MM.1S (cell line): ENCODE results near the gene DHX35.

Source experiments
- DNase-seq: peaks from one replicate; pipeline ENCODE4 v3.0.0-alpha.2; 2015
- H2AFZ ChIP-seq: fragments of 300-600 bp; sonication (generic); 2 replicates; pipeline ENCODE4 v1.6.0; 2016; ENCODE audit warnings: antibody characterized with exemption, low read length
- H3F3A ChIP-seq: fragments of 300-600 bp; sonication (generic); 2 replicates; pipeline ENCODE4 v1.6.1; 2016; ENCODE audit warnings: mild to moderate bottlenecking, antibody characterized with exemption, low read length, moderate library complexity, mixed read lengths; ENCODE audit not compliant: insufficient read depth
- H3K27ac ChIP-seq: fragments of 300-600 bp; sonication (generic); 2 replicates; pipeline ENCODE4 v1.5.1; 2016; ENCODE audit warnings: mild to moderate bottlenecking, low read length
- H3K27me3 ChIP-seq: fragments of 300-600 bp; sonication (generic); replicated peaks from 2 replicates; pipeline ENCODE4 v1.6.0; 2016; ENCODE audit warnings: low read length; ENCODE audit not compliant: insufficient read depth
- H3K36me3 ChIP-seq: fragments of 300-600 bp; sonication (generic); replicated peaks from 2 replicates; pipeline ENCODE4 v1.6.1; 2016; ENCODE audit warnings: mild to moderate bottlenecking, low read length, mixed read lengths; ENCODE audit not compliant: insufficient read depth
- H3K4me1 ChIP-seq: fragments of 300-600 bp; sonication (generic); 2 replicates; pipeline ENCODE4 v1.6.1; 2016; ENCODE audit warnings: low read length, mixed read lengths
- H3K4me2 ChIP-seq: fragments of 300-600 bp; sonication (generic); 2 replicates; pipeline ENCODE4 v1.6.0; 2016; ENCODE audit warnings: low read depth, low read length
- H3K4me3 ChIP-seq: fragments of 300-600 bp; sonication (generic); 2 replicates; pipeline ENCODE4 v1.5.1; 2016; ENCODE audit warnings: low read length, mixed read lengths
- H3K79me2 ChIP-seq: fragments of 300-600 bp; sonication (generic); 2 replicates; pipeline ENCODE4 v1.6.1; 2016; ENCODE audit warnings: mixed run types, low read length, mixed read lengths
- H3K9ac ChIP-seq: fragments of 300-600 bp; sonication (generic); 2 replicates; pipeline ENCODE4 v1.6.1; 2016; ENCODE audit warnings: low read length, mixed read lengths
- H3K9me2 ChIP-seq: fragments of 300-600 bp; sonication (generic); replicated peaks from 2 replicates; pipeline ENCODE4 v1.6.1; 2016; ENCODE audit warnings: mild to moderate bottlenecking, low read length, mixed read lengths; ENCODE audit not compliant: insufficient read depth
- H3K9me3 ChIP-seq: fragments of 300-600 bp; sonication (generic); replicated peaks from 2 replicates; pipeline ENCODE4 v1.6.1; 2016; ENCODE audit warnings: mild to moderate bottlenecking, low read length, mixed read lengths; ENCODE audit not compliant: insufficient read depth
- H4K20me1 ChIP-seq: fragments of 300-600 bp; sonication (generic); 2 replicates; pipeline ENCODE4 v1.6.1; 2016; ENCODE audit warnings: mild to moderate bottlenecking, low read length, moderate library complexity, mixed read lengths; ENCODE audit not compliant: insufficient read depth
- CTCF ChIP-seq: fragments of 300-600 bp; sonication (generic); IDR thresholded peaks from 2 replicates; pipeline ENCODE4 v1.5.1; 2016; ENCODE audit warnings: antibody characterized with exemption, low read length, mixed read lengths
- EZH2 ChIP-seq: fragments of 300-600 bp; sonication (generic); optimal IDR thresholded peaks from 2 replicates; pipeline ENCODE3; 2017; ENCODE audit warnings: low read depth, mild to moderate bottlenecking, antibody characterized with exemption, low read length, mixed read lengths
- EZH2phosphoT487 ChIP-seq: fragments of 300-600 bp; sonication (generic); IDR thresholded peaks from 2 replicates; pipeline ENCODE4 v1.6.1; 2018; ENCODE audit warnings: antibody characterized with exemption, low read length

The DHX35 gene

GRCh38 chr20:38975539-38976120 lies 13.5 kb downstream of the DHX35 start:
- H3K9me2 ChIP-seq, result no peaks in the 10 kb centered on the region
- DNase-seq, result no peak
- H3K9ac ChIP-seq, result no peak overlapping the region
- H3K4me1 ChIP-seq, result no peaks in the 10 kb centered on the region
- H3K4me2 ChIP-seq, result no peak overlapping the region
- H3K27ac ChIP-seq, result no peak overlapping the region
- no peaks in the 10 kb centered on the region for H3K36me3 ChIP-seq
- H2AFZ ChIP-seq, result no peak overlapping the region
- no peak for TF ChIP-seq EZH2
- TF ChIP-seq EZH2phosphoT487, result no peak
- no peak for TF ChIP-seq CTCF
- no peaks in the 10 kb centered on the region for H3K9me3 ChIP-seq
- H3F3A ChIP-seq, result no peaks in the 10 kb centered on the region
- H3K79me2 ChIP-seq, result peaks cover 4% of the 10 kb centered on the region; the same call in 1 of the 2 replicates
- no peaks in the 10 kb centered on the region for H3K27me3 ChIP-seq
- no peaks in the 10 kb centered on the region for H4K20me1 ChIP-seq
- no peak overlapping the region for H3K4me3 ChIP-seq

- H3K27me3 ChIP-seq, result no peaks in the 10 kb centered on the region
- H3K27ac ChIP-seq, result no peak overlapping the region
- DNase-seq, result no peak
- TF ChIP-seq CTCF, result no peak
- TF ChIP-seq EZH2, result no peak
- no peak for TF ChIP-seq EZH2phosphoT487
- H3K9ac ChIP-seq, result no peak overlapping the region
- H3K4me3 ChIP-seq, result no peak overlapping the region
- H3K9me2 ChIP-seq, result no peaks in the 10 kb centered on the region
- H2AFZ ChIP-seq, result no peak overlapping the region
- H3K4me1 ChIP-seq, result no peaks in the 10 kb centered on the region
- H3K4me2 ChIP-seq, result no peak overlapping the region
- no peaks in the 10 kb centered on the region for H3K36me3 ChIP-seq
- no peaks in the 10 kb centered on the region for H4K20me1 ChIP-seq
- H3K79me2 ChIP-seq, result peaks cover 9% of the 10 kb centered on the region; the same call in 1 of the 2 replicates
- no peaks in the 10 kb centered on the region for H3F3A ChIP-seq
- H3K9me3 ChIP-seq, result no peaks in the 10 kb centered on the region
These were observed 17.3 kb downstream of the DHX35 start for GRCh38 chr20:38979434-38979833.

GRCh38 chr20:38979842-38980241 lies 17.7 kb downstream of the DHX35 start:
- Histone ChIP-seq H3K9ac (no peak overlapping the region), H3K4me2 (no peak overlapping the region), H3K9me3 (no peaks in the 10 kb centered on the region), H3K4me1 (0 out of 2 replicates have a peak, but pooled peaks cover 2% of the 10 kb centered on the region), H3K27me3 (no peaks in the 10 kb centered on the region), H3F3A (no peaks in the 10 kb centered on the region), H2AFZ (no peak overlapping the region), H3K27ac (no peak overlapping the region), H4K20me1 (no peaks in the 10 kb centered on the region), H3K4me3 (no peak overlapping the region), H3K36me3 (no peaks in the 10 kb centered on the region), H3K79me2 (peaks cover 9% of the 10 kb centered on the region; the same call in 1 of the 2 replicates), H3K9me2 (no peaks in the 10 kb centered on the region)
- TF ChIP-seq EZH2phosphoT487, result no peak
- DNase-seq, result no peak

GRCh38 chr20:38982291-38982690 lies 20.1 kb downstream of the DHX35 start:
- TF ChIP-seq EZH2 (no peak), CTCF (no peak)
- DNase-seq, result no peak

More at GRCh38 chr20:38982291-38982690, 20.1 kb downstream of the DHX35 start:
- Histone ChIP-seq H3K79me2 (peaks cover 9% of the 10 kb centered on the region; the same call in 1 of the 2 replicates), H3K27me3 (no peaks in the 10 kb centered on the region), H3F3A (peaks cover 12% of the 10 kb centered on the region), H3K27ac (no peak overlapping the region), H2AFZ (no peak overlapping the region), H3K4me1 (peaks cover 25% of the 10 kb centered on the region), H3K36me3 (no peaks in the 10 kb centered on the region), H3K9me2 (no peaks in the 10 kb centered on the region), H3K4me3 (no peak overlapping the region), H3K9me3 (no peaks in the 10 kb centered on the region), H3K4me2 (no peak overlapping the region), H4K20me1 (no peaks in the 10 kb centered on the region), H3K9ac (no peak overlapping the region)
